ENCODE data around the gene PAPSS1.

DNA sequence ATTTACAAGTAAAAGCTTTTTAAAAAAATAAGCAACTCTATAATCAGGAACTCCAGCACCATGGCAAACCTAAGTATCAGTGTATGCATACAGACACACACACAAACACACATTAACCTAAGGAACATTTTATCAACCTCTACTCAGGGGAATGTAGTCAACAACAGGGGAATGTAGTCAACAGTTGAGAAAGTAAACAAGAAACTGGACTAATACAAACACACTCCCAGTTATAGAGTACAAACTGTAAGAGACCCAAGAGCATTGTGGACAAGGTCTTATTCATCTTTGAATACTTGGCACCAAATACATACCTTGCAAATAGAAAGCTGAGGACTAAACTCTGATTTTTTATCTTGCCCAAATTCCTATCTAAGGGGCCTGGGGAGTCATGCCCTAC lies 36.2 kb downstream of the PAPSS1 start:
- no peak for TF ChIP-seq EZH2 (IDR thresholded peaks at IDR 0.05; ENCODE audit: insufficient read depth, poor library complexity, severe bottlenecking)
- no peak for TF ChIP-seq EZH2phosphoT487 (IDR thresholded peaks at IDR 0.05; ENCODE audit: insufficient read depth, low read depth)

Measured in GM23248 (cell line).